Activated CD4-positive, alpha-beta memory T cell treated with anti-CD3 and anti-CD28 coated beads, Interleukin-2, amount 10 ng/mL, durations not matched to agents 7 days and 5 days (primary cell): ENCODE measurements around the gene FNDC11. TPM values are rescaled to one million over a fixed set of nuclear protein-coding genes. Genes with fewer than 3 reads are reported as not detected.

ENCODE experiments used
- CTCF ChIA-PET: fragments of 350-600 bp; sonication (Branson Sonifier 250); formaldehyde crosslinking; loops from one replicate; lab custom pipeline; 2021; ENCODE audit warnings: antibody characterized with exemption, inconsistent platforms; lab: Charles Lee
- POLR2A ChIA-PET: fragments of 350-600 bp; sonication (Branson Sonifier 250); formaldehyde crosslinking; loops from one replicate; lab custom pipeline; 2021; ENCODE audit warnings: antibody characterized with exemption; lab: Charles Lee
- DNase-seq: peaks from one replicate; pipeline ENCODE4 v3.0.0-alpha.2; 2020
- H3K27ac Mint-ChIP-seq: one replicate; pipeline ENCODE4 v1.8.0; 2021; ENCODE audit warnings: mild to moderate bottlenecking, mixed read lengths
- H3K27me3 Mint-ChIP-seq: one replicate; pipeline ENCODE4 v1.8.0; 2021; ENCODE audit warnings: mixed read lengths
- H3K36me3 Mint-ChIP-seq: one replicate; pipeline ENCODE4 v1.8.0; 2021; ENCODE audit warnings: low read depth, mixed read lengths
- H3K4me1 Mint-ChIP-seq: one replicate; pipeline ENCODE4 v1.8.0; 2021; ENCODE audit warnings: mixed read lengths
- H3K4me3 Mint-ChIP-seq: one replicate; pipeline ENCODE4 v1.8.0; 2021; ENCODE audit warnings: mild to moderate bottlenecking, mixed read lengths
- H3K9me3 Mint-ChIP-seq: one replicate; pipeline ENCODE4 v1.8.0; 2021; ENCODE audit warnings: mixed read lengths
- total RNA-seq, 2 experiments: library from RNA; stranded (reverse); gene quantifications; one replicate each; pipeline ENCODE4 v1.2.3, GENCODE V29; 2021

The FNDC11 gene
- total RNA-seq, 2 experiments from 2014 or later = 0.20 to 0.30 TPM

DNA sequence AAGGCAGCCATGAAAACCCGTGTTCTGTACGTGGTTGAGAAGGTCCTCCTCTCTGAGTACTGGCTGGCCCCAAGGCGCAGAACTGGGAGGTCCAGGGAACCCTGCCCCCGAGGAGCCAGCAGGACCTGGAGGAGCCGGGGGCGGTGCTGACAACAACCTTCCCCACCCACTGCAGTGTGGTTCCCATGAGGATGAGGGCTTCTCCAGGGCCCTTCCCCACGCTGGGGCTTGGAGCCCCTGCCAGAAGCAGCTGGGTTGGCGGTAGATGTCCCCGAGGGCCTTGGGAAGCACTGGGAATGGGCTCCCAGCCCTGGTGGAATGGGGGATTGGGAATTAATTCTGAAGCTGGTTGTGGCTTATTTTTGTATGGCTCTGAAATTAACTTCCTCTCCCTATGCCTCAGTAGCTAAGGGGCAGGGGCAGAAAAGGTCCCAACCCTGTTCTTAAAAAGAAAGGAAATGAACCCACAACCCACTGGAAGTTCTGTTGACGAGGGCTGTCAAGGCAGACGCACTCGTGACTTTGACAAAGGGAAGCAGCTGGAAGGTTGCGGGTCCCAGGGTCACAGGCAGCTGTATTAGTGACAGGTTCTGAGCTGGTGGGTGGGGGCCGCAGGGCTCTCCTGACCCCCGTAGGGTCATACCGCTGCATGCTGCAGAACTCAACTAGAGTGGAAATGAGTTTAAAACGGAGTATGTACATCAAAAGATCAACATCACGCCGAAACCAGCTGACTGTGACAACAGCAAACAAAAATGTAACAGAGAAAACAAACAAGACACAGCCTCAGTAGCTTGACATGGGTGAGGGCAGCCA is 34.0 kb downstream of the FNDC11 start:
- DNase-seq = no peak
- H3K4me1 Mint-ChIP-seq = no peaks in the 10 kb centered on the region
- H3K27me3 Mint-ChIP-seq = peaks cover 3% of the 10 kb centered on the region
- peaks cover 24% of the 10 kb centered on the region for H3K36me3 Mint-ChIP-seq
- no peak overlapping the region for H3K4me3 Mint-ChIP-seq
- ChIA-PET CTCF (no interaction called here), POLR2A (interaction anchor here (0.9 to 1.3 kb wide), 2 partner anchors 14 to 54 kb away, joined by 3 to 4 read pairs; partner anchors contain the start of gene HELZ2)
- H3K9me3 Mint-ChIP-seq = no peaks in the 10 kb centered on the region
- H3K27ac Mint-ChIP-seq = no peak overlapping the region

DNA sequence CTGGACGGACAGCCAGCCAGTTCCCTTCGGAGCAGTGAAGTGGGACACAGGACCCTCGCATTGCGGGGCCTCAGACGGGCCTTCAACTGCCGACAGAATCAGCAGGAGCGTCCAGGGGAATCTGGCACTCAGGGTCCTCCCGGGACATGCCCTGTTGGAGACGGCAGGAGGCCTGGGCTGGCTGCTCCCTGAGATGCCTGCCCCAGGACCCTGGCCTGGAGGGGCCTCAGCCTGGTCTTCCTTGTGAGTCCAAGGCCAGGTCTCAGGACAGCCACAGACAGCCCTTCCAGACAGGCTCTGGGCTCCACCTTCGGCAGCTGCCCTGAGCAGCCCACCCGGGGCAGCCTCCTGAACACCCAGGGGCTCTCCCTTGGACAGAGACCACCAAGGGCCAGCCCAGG is 34.7 kb downstream of the FNDC11 start:
- POLR2A ChIA-PET = interaction anchor here (0.5 to 1.3 kb wide), 3 partner anchors 15 to 53 kb away, joined by 3 to 4 read pairs (median 3); partner anchors contain the start of gene HELZ2
- Mint-ChIP-seq H3K4me1 (no peaks in the 10 kb centered on the region), H3K27ac (no peak overlapping the region), H3K9me3 (no peaks in the 10 kb centered on the region), H3K4me3 (no peak overlapping the region), H3K27me3 (no peaks in the 10 kb centered on the region), H3K36me3 (peaks cover 28% of the 10 kb centered on the region)
- no peak for DNase-seq
- CTCF ChIA-PET = no interaction called here

DNA sequence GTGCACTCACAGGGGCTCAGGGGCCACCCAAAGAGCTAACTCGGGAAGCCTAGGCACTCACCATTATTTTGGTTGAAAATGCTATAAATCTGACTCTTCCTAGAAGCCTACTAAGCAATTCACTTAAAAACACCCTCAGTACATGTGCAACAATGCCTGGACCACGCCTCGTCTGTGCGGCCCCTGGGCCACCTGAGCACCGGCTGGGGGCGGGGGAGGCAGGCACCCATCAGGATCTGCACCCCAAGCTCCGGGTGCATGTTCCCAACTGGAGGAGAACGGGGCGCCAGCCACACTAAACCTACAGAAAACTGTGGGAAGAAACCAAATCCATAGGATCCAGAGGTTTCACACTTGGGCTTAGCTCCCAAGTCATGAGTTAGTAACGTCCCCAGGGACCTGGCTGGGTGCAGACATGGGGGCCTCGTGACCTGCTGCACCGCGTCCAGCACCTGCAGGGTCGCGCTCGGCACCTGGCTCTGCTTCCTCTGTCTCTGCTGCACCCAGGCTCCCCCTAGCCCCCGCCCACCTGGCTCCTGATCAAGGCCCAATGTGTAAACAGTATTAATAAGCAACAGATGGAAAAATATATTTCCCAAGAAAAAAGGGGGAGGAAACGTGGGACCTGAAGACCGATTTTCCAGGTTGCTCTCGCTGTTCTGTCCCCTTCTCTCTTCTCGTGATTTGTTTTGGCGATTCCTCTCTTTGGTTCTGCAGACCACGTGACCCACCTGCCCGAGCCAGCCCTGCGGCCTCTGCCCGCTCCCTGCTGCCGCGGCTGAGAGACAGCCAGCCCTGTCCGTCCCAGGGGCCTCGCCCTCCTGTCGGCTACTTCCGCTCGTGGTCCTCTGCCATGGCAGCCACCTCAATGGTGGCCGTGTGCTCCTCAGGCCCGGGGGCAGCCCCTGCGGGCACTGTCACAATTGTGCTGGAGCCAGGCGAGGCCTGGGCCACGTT is 35.6 kb downstream of the FNDC11 start:
- Mint-ChIP-seq H3K27me3 (no peaks in the 10 kb centered on the region), H3K4me3 (no peak overlapping the region), H3K9me3 (no peaks in the 10 kb centered on the region), H3K36me3 (peaks cover 28% of the 10 kb centered on the region), H3K4me1 (no peaks in the 10 kb centered on the region), H3K27ac (no peak overlapping the region)
- no peak for DNase-seq
- ChIA-PET CTCF (no interaction called here), POLR2A (interaction anchor here (0.5 kb wide), 1 partner anchor 31 kb away, joined by 3 read pairs; no protein-coding TSS in a partner anchor)

DNA sequence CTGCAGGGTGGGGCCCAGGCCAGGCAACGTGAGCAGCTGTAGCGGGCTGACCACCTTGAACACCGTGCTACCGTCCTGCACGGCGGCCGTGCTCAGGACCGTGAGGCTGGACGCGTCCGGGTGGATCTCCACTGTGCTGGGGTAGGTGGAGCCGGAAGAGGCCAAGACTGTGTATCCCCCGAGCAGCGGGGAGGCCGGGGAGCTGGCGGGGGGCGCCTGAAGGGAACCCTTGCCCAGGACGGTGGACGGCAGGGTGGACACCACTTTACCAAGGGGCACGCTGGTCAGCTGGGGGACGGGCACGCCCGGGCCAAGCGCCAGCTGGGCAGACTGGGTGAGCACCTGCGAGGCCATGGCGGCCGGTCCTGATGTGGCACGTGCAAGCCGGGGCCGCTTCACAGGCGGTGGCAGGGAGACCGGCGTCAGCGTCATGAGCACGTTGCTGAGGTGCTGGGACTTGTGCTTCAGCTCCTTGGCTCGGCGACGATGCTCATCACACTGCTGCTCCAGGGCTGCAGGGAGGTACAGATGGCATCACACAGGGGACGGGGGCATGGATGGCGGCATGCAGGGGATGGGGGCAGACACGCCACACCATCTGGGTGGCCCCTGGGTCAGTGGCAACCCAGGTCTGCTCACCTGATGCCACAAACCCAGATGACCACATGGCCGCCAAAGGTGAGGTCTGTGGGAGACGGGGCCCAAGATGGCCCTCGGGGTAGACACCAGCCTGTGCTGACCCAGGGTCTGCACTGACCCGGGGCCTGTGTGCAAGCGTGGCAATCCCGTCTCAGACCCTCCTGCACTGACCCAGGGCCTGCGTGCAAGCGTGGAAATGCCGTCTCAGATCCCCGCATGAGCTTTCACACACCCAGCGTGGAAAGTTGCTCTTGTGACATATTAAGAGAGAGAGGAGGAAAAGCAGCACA is 36.5 kb downstream of the FNDC11 start:
- CTCF ChIA-PET = no interaction called here
- H3K9me3 Mint-ChIP-seq = no peaks in the 10 kb centered on the region
- H3K4me3 Mint-ChIP-seq = no peak overlapping the region
- no peak overlapping the region for H3K27ac Mint-ChIP-seq
- no peaks in the 10 kb centered on the region for H3K27me3 Mint-ChIP-seq
- peaks cover 35% of the 10 kb centered on the region for H3K36me3 Mint-ChIP-seq
- no peaks in the 10 kb centered on the region for H3K4me1 Mint-ChIP-seq
- no peak for DNase-seq
- POLR2A ChIA-PET = no interaction called here

DNA sequence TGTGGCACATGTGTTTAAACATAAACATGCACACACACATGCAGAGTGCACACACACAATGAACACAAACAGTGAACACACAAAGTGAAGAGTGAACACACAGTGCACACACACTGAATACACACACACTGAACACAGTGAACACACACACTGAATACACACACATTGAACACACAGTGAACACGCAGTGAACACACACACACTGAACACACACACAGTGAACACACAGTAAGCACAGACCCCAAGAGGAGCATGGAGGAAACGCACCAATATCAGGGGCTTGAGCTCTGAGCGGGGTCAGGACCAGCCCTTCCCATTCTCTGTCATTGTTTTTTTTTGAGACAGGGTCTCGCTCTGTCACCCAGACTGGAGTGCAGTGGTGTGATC is 37.2 kb downstream of the FNDC11 start:
- H3K36me3 Mint-ChIP-seq = peaks cover 39% of the 10 kb centered on the region

DNA sequence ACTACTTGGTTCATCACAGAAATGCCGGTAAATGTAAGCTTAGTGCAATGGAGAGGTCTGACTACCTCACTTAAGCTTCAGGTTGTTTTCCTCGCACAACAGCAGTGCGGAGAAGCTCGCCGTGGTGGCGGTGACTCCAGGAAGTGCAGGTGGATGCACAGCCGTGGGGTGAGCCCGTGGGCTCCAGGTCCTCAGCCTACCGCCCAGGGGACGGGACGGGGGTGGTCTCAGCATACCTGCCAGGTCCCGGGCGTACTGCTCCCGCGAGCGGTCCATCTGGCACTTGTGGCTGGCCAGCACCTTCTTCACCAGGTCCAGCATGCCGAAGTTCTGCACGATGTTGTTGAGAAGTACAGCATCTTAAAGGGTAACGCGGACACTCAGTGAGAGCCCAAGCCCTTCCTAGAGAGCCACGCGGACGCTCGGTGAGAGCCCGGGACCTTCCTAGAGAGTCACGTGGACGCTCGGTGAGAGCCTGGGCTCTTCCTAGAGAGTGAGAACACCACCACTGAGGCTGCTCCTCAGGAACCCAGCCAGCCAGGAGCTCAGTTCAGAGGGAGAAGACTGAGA is 37.9 kb downstream of the FNDC11 start:
- H3K27ac Mint-ChIP-seq = no peak overlapping the region
- no peaks in the 10 kb centered on the region for H3K9me3 Mint-ChIP-seq
- no peaks in the 10 kb centered on the region for H3K27me3 Mint-ChIP-seq
- CTCF ChIA-PET = no interaction called here
- POLR2A ChIA-PET = no interaction called here
- no peak for DNase-seq
- H3K4me3 Mint-ChIP-seq = no peak overlapping the region
- no peaks in the 10 kb centered on the region for H3K4me1 Mint-ChIP-seq
- peaks cover 39% of the 10 kb centered on the region for H3K36me3 Mint-ChIP-seq

More for the DNA sequence above, 37.2 kb downstream of the FNDC11 start:
- no peaks in the 10 kb centered on the region for H3K4me1 Mint-ChIP-seq
- CTCF ChIA-PET = no interaction called here
- no peak overlapping the region for H3K27ac Mint-ChIP-seq
- H3K4me3 Mint-ChIP-seq = no peak overlapping the region
- no peaks in the 10 kb centered on the region for H3K9me3 Mint-ChIP-seq
- DNase-seq = no peak
- POLR2A ChIA-PET = no interaction called here
- H3K27me3 Mint-ChIP-seq = no peaks in the 10 kb centered on the region

DNA sequence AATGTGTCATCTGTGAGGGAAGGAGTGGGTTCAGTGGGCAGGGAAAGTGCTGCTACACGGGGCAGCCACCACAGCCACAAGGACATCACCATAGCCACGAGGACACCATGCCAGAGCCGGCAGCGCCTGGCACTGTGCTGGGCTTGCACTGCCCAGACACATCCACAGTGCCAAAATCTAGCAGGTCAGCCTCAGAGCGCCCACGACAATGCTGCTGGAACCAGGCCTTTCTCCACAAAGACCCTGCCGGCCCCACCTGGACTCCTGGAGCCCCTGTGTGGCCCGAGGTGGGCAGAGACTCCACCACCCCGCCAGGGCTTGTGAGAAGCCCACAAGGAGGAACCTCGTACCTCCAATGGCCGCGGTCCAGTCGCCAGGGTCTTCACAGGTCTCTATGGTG is 38.7 kb downstream of the FNDC11 start:
- Mint-ChIP-seq H3K27ac (no peak overlapping the region), H3K36me3 (peaks cover 36% of the 10 kb centered on the region), H3K9me3 (no peaks in the 10 kb centered on the region), H3K27me3 (no peaks in the 10 kb centered on the region), H3K4me1 (no peaks in the 10 kb centered on the region), H3K4me3 (no peak overlapping the region)
- CTCF ChIA-PET = no interaction called here
- no peak for DNase-seq
- POLR2A ChIA-PET = no interaction called here

DNA sequence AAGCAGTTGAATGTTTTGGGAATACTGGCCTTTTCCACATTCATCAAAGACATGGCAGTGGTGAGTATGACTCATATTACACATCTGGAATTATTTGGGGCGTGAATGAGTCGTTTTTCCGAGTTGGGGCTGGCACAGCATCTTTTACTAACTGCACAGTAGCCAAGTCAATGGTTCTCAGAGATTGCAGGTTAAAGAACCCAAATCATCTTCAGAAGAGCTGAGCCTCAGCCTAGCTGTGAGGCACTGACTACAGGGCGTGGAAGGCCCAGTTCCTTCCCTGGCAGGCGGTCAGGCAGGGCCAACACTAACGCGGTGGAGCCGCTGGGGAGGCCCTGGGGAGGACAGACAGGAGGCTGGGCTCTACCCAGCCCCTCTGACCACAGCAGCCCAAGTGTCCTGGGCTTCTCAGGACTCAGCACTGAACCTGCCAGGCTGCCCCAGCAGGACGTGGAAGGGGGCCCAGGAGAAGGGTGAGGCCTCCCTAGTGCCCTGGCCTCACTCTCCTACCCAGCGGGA is 40.1 kb downstream of the FNDC11 start:
- no peaks in the 10 kb centered on the region for H3K27me3 Mint-ChIP-seq
- POLR2A ChIA-PET = no interaction called here

DNA sequence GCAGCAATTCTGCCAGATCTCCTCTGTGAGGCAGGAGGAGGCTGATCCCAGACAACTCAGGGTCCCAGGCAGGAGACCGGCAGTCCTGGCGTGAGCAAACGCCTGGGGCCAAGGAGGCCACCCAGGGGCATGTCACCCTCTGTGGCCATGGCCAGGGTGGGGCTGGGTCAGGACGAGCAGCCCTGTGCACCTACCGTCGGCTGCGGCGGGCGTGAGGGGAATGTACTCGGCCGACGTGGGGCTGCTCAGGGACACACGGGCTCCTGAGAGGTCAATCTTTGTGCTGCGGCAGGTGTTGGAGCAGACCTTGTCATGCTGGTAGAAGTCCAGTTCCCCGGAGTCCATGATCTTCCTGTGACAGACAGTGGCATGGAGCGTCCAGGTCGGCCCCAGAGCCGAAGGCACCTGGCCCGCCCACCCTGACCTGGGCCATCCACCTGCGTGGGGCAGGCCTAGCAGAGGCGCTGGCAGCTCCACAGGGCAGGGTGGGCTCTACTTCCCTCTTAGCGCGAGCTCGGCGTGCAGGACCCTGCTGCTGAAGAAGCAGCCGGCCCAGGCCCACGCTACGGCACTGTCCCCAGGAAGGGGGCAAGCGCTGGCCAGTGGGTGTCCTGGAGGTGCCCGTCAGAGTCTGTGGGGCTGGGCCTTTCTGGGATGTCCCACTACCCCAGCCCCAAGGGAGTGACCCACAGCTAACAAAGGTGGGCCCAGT is 41.6 kb downstream of the FNDC11 start:
- Mint-ChIP-seq H3K27me3 (no peaks in the 10 kb centered on the region), H3K36me3 (peaks cover 49% of the 10 kb centered on the region), H3K27ac (no peak overlapping the region), H3K4me3 (no peak overlapping the region), H3K9me3 (no peaks in the 10 kb centered on the region), H3K4me1 (no peaks in the 10 kb centered on the region)
- DNase-seq = no peak
- ChIA-PET CTCF (no interaction called here), POLR2A (no interaction called here)

More for the DNA sequence above, 40.1 kb downstream of the FNDC11 start:
- Mint-ChIP-seq H3K36me3 (peaks cover 47% of the 10 kb centered on the region), H3K4me3 (no peak overlapping the region), H3K4me1 (no peaks in the 10 kb centered on the region), H3K9me3 (no peaks in the 10 kb centered on the region), H3K27ac (no peak overlapping the region)
- no peak for DNase-seq
- CTCF ChIA-PET = no interaction called here

DNA sequence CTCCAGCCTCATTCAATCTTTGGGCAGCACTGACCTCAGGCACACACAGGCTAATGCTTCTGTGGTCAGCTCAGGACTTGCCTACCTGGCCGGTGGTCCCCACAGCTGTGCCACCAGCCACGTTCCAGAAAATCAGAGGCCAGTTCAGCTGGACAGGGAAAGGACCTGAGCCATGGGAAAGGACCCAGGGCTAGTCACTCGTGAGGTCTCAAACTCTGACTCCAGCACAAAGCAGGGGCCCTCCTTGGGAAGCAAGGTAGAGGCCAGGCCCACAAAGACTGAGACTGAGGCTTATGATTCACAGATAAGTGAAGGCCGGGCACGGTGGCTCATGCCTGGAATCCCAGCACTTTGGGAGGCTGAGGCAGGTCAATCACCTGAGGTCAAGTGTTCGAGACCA is 42.5 kb downstream of the FNDC11 start:
- Mint-ChIP-seq H3K9me3 (no peaks in the 10 kb centered on the region), H3K27me3 (no peaks in the 10 kb centered on the region), H3K36me3 (peaks cover 44% of the 10 kb centered on the region), H3K4me1 (peaks cover 1% of the 10 kb centered on the region), H3K27ac (no peak overlapping the region), H3K4me3 (no peak overlapping the region)
- ChIA-PET POLR2A (no interaction called here), CTCF (no interaction called here)
- no peak for DNase-seq

DNA sequence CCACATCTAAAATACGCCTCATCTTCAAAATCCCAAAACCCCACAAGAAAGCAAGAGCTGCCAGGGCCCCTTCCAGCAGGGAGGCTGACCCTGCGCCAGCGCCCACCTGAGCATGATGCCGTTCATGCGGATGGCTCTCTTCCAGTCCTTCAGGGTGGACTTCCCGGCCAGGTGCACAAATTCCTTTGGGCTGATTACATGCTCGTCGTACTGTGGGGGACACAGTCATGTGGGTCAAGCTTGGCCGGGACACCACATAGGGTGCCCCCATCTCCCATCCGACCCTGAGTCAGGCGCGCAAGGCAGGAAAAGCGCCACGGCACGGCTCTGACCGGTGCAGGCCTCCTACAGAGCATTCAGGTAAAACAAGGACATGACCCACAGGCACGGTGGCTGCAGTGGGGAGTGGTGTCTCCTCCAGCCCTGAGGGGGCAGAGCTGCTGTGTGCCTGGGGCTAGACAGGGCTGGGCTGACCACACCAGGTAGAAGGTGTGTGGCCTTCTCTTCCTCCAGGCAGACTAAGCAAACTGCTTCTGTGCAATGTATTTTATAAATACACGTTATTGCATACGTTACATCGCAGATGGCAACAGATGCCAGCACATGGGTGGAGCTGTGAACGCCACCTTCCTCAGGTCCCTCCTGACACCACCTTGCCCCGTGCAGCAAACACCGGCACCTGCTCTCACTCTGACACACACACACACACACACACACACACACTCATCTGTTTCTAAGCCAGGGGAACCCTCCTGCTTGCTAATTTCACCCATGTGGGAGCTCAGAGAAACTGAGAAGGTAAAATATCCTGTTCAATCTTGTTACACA is 43.9 kb downstream of the FNDC11 start:
- ChIA-PET CTCF (no interaction called here), POLR2A (interaction anchor here (1.3 kb wide), 1 partner anchor 22 kb away, joined by 3 read pairs; no protein-coding TSS in a partner anchor)
- H3K4me1 Mint-ChIP-seq = peaks cover 4% of the 10 kb centered on the region
- no peak overlapping the region for H3K4me3 Mint-ChIP-seq
- no peak for DNase-seq
- peaks cover 54% of the 10 kb centered on the region for H3K36me3 Mint-ChIP-seq
- H3K27ac Mint-ChIP-seq = no peak overlapping the region
- H3K9me3 Mint-ChIP-seq = no peaks in the 10 kb centered on the region
- H3K27me3 Mint-ChIP-seq = no peaks in the 10 kb centered on the region
